Tibial artery (tissue), 4 donors: Measurements from ENCODE around the gene TRIM5.
"Not testable (repeated sequence)": the region's sequence is repeated elsewhere in the genome, so short reads cannot be mapped to it uniquely, and the experiment has no call there.

ENCODE experiments used
- DNase-seq, 2 donors: peaks; one replicate each; pipeline ENCODE4 v3.0.0-alpha.2; 2019
- H3K27ac ChIP-seq, 2 donors: fragments of 200-600 bp; sonication (generic) in 1 of 2; 1 replicate in 1 of 2; 2 replicates in 1 of 2; pipeline ENCODE4 v1.5.1; 2018 to 2019; ENCODE audit warnings: mild to moderate bottlenecking in 1 of 2
- H3K27me3 ChIP-seq, 2 donors: fragments of 200-600 bp; sonication (generic) in 1 of 2; one replicate each; pipeline versions ENCODE4 v1.5.1 to v1.6.0; 2016 to 2019
- H3K36me3 ChIP-seq, 3 donors: fragments of 200-600 bp; sonication (generic) in 2 of 3; one replicate each; pipeline ENCODE4 v1.5.1; 2016 to 2019; ENCODE audit warnings: mild to moderate bottlenecking in 2 of 3
- H3K4me1 ChIP-seq, 4 donors: fragments of 200-600 bp; sonication (generic) in 2 of 4; 1 replicate in 3 of 4; 2 replicates in 1 of 4; pipeline ENCODE4 v1.5.1; 2016 to 2019
- H3K4me3 ChIP-seq, 2 donors: fragments of 200-600 bp; sonication (generic) in 1 of 2; 1 replicate in 1 of 2; 2 replicates in 1 of 2; pipeline ENCODE4 v1.5.1; 2018 to 2019; ENCODE audit warnings: mild to moderate bottlenecking in 2 of 2
- H3K9me3 ChIP-seq, 3 donors: fragments of 200-600 bp; sonication (generic) in 1 of 3; one replicate each; pipeline ENCODE4 v1.5.1; 2016 to 2019
- intact Hi-C: fragments of 100-400 bp; cut with DNase I; formaldehyde crosslinking; loops from one replicate; pipeline ENCODE4 v1.15.0; 2023; ENCODE audit warnings: low total_unique reads
- TF ChIP-seq, protein P1 (sequence below), 2 experiments: fragments of 200-600 bp in 1 of 2; fragments of 450-650 bp in 1 of 2; IDR thresholded peaks; one replicate each; pipeline ENCODE4 v1.5.1; 2017 to 2019; ENCODE audit warnings: antibody characterized with exemption in 2 of 2, mild to moderate bottlenecking in 1 of 2, moderate library complexity in 1 of 2

TRIM5 gene

DNA sequence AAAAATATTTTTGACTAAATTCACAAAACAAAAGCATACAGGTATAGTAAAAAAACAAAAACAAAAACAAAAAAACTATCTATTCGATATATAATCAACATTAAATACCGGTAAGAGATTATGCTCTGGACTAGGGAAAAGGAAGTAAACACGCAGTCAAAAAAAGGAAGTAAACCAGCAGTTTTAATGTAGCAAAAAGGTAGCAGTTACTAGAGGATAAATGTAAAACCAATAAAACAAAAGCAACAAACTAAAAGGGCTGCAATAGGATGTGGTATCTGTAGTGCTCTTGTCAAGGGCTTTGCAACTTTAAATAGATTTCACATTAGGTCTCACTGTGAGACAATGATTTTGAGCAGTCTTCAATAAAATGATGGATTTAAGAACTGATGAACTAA lies 7.1 kb upstream of the TRIM5 start:
- no peaks in the 10 kb centered on the region for H3K9me3 ChIP-seq
- H3K4me3 ChIP-seq: peak overlapping the region in 1 of 2 donors; percentile 54
- no peak for DNase-seq
- H3K4me1 ChIP-seq: peaks cover 0 to 26% (median 2%) of the 10 kb centered on the region in 4 donors
- TF ChIP-seq, protein P1, sequence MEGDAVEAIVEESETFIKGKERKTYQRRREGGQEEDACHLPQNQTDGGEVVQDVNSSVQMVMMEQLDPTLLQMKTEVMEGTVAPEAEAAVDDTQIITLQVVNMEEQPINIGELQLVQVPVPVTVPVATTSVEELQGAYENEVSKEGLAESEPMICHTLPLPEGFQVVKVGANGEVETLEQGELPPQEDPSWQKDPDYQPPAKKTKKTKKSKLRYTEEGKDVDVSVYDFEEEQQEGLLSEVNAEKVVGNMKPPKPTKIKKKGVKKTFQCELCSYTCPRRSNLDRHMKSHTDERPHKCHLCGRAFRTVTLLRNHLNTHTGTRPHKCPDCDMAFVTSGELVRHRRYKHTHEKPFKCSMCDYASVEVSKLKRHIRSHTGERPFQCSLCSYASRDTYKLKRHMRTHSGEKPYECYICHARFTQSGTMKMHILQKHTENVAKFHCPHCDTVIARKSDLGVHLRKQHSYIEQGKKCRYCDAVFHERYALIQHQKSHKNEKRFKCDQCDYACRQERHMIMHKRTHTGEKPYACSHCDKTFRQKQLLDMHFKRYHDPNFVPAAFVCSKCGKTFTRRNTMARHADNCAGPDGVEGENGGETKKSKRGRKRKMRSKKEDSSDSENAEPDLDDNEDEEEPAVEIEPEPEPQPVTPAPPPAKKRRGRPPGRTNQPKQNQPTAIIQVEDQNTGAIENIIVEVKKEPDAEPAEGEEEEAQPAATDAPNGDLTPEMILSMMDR (IDR thresholded peaks at IDR 0.05): no peak
- intact Hi-C loops: loop anchor here (1.0 kb wide), 1 partner anchor 11 kb away; no protein-coding TSS in a partner anchor
- peak overlapping the region in 1 of 2 donors; percentile 82 for H3K27ac ChIP-seq
- peaks cover 0 to 13% (median 10%) of the 10 kb centered on the region in 3 donors for H3K36me3 ChIP-seq
- H3K27me3 ChIP-seq: no peaks in the 10 kb centered on the region

DNA sequence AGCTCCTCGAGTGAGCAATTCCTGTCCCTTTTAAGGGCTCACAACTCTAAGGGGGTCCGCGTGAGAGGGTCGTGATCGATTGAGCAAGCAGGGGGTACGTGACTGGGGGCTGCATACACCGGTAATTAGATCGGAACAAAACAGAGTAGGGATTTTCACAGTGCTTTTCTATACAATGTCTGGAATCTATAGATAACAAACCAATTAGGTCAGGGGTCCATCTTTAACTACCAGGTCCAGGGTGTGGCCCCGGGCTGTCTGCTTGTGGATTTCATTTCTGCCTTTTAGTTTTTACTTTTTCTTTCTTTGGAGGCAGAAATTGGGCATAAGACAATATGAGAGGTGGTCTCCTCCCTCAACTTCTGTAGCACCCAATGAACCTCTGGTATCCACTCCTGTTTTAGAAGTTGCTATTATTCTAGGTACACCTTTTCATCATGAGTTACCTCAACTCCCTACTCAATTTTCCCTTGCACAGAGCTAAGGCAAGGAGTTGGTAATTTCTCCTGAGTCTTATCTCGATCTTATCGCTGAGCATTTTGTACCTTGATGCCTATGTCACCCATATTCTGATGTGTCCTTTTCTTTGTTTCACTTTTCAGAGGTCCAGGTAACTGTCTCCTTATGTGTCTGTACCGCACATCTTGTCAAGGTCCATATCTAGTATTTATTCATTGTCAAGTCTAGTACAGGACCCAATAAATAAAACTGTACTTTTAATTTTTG lies 6.5 kb upstream of the TRIM5 start:
- intact Hi-C loops: loop anchor here (1.0 kb wide), 1 partner anchor 10 kb away; no protein-coding TSS in a partner anchor
- H3K27me3 ChIP-seq, H3K9me3 ChIP-seq, H3K36me3 ChIP-seq, DNase-seq: not testable (repeated sequence)
- peaks cover 0 to 26% (median 2%) of the 10 kb centered on the region in 4 donors for H3K4me1 ChIP-seq
- H3K27ac ChIP-seq: peak overlapping the region; percentile 82
- H3K4me3 ChIP-seq: peak overlapping the region; percentile 51 to 54

DNA sequence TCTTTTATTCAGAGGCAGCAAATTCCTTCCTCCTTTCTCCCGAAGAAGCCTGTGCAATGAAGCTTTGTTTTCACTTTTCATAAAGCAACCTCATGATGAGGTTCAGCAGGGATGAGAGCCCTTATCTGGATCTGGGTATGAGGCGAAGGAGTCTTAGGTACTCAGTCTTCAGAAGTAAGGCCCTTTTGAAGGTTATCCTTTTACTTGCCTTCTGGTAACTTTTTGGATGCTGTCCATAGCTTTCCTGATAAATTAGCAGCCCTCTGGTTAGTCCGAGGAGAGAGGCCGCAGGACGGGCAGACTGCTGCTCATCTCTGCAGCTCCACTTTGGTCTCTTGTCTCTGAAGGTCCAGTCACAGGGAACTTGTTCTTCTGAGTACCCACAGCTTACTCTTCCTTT lies 5.9 kb upstream of the TRIM5 start:
- no peak for DNase-seq
- H3K4me1 ChIP-seq: peaks cover 0 to 26% (median 2%) of the 10 kb centered on the region in 4 donors
- TF ChIP-seq, protein P1 (IDR thresholded peaks at IDR 0.05): no peak
- peak overlapping the region; percentile 51 to 54 for H3K4me3 ChIP-seq
- H3K9me3 ChIP-seq: no peaks in the 10 kb centered on the region
- H3K27ac ChIP-seq: peak overlapping the region; percentile 82
- peaks cover 0 to 1% (median 0%) of the 10 kb centered on the region in 3 donors for H3K36me3 ChIP-seq
- H3K27me3 ChIP-seq: no peaks in the 10 kb centered on the region
- intact Hi-C loops: loop anchor here (1.0 kb wide), 1 partner anchor 9 kb away; no protein-coding TSS in a partner anchor

DNA sequence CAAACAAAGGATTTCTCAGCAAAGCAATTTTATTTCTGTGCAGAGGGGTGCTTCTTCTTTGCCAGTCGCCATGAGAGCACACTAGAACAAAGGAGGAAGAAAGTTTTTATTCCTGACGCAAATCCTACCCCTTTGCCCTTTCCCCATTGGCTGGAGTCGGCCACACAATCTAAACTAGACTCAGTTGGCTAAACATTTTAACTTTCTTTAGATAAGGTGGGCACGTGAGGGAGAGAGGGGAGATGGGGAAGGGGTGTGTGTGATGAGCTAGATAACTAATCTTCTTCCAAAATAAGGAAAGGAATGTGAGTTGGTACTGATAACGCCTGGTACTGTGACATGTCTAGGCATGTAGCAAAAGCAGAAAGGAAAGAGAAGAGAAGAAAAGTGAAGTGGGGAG lies 5.3 kb upstream of the TRIM5 start:
- TF ChIP-seq, protein P1 (IDR thresholded peaks at IDR 0.05): no peak
- intact Hi-C loops: no loop called here
- no peak for DNase-seq

DNA sequence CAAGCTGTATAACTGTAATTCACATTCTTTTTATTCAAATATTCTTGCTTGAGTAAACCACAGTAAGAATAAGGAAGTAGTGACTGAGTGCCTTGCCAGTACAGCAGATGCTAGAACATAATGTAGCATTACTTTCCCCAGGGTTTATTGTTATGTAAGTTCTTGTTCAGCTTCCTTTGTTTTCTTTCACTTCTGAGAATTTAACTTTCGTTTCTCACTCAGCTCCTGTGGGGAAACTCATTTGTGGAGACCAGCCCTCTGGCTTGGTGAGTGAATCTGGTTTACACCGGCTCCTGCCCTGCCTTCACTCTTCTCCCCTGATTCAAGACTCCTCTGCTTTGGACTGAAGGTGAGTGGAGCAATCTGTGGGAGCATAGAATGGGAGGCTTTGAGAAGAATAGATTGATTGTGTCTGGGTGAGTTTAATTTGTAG lies 4.7 kb upstream of the TRIM5 start, which contains the start of gene TRIM22:
TSS of gene TRIM22 (plus strand) at position 240 of the 433 bp plus-strand sequence. CDS start 6,443 bp downstream, outside the sequence.
- intact Hi-C loops: loop anchor here (10.0 kb wide), 1 partner anchor 85 kb away; no protein-coding TSS in a partner anchor
- TF ChIP-seq, protein P1 (IDR thresholded peaks at IDR 0.05): no peak

More for the DNA sequence above, 5.3 kb upstream of the TRIM5 start:
- Histone ChIP-seq H3K36me3 (no peaks in the 10 kb centered on the region), H3K27ac (peak overlapping the region; percentile 82), H3K27me3 (no peaks in the 10 kb centered on the region), H3K9me3 (no peaks in the 10 kb centered on the region), H3K4me3 (peak overlapping the region; percentile 51 to 54), H3K4me1 (peaks cover 0 to 30% (median 2%) of the 10 kb centered on the region in 4 donors)

DNA sequence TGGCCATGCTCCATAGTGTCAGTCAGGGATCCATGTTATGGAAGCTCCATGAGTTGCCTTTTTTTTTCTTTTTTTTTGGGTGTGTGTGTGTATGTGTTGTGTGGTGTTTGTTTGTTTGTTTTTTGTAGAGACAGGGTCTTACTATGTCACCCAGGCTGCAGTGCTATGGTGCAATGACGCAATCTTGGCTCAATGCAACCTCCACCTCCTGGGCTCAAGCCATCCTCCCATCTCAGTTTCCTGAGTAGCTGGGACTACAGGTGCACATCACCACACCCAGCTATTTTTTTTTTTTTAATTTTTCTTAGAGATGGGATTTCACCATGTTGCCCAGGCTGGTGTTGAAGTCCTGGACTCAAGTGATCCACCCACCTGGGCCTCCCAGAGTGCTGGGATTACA lies 3.6 kb upstream of the TRIM5 start:
- Histone ChIP-seq H3K9me3 (no peaks in the 10 kb centered on the region), H3K4me1 (peaks cover 0 to 37% (median 3%) of the 10 kb centered on the region in 4 donors), H3K27ac (peak overlapping the region; percentile 82), H3K4me3 (no peak overlapping the region), H3K27me3 (no peaks in the 10 kb centered on the region), H3K36me3 (no peaks in the 10 kb centered on the region)
- intact Hi-C loops: loop anchor here (10.0 kb wide), 1 partner anchor 84 kb away; no protein-coding TSS in a partner anchor
- TF ChIP-seq, protein P1 (IDR thresholded peaks at IDR 0.05): no peak
- no peak for DNase-seq

More for the DNA sequence above, 4.7 kb upstream of the TRIM5 start, which contains the start of gene TRIM22:
- Histone ChIP-seq H3K36me3 (no peaks in the 10 kb centered on the region), H3K27me3 (no peaks in the 10 kb centered on the region), H3K27ac (peak within 1 kb of the TSS; percentile 82), H3K4me3 (peak within 1 kb of the TSS; percentile 51 to 54), H3K4me1 (peaks cover 0 to 32% (median 2%) of the 10 kb centered on the region in 4 donors), H3K9me3 (no peaks in the 10 kb centered on the region)
- peak; percentile 39 to 73 for DNase-seq
